HepG2 (cell line): ENCODE results near the gene C1QTNF6. TPM values are rescaled to one million over a fixed set of nuclear protein-coding genes. Genes with fewer than 3 reads are reported as not detected.

Experiments
- ATAC-seq: fragments of 200-7000 bp; cut with Tn5 transposase; 3 replicates; pipeline ENCODE4 v1.9.1; 2020; ENCODE audit warnings: mild to moderate bottlenecking, moderate library complexity
- BruUV-seq: library from RNA; stranded (reverse); fragments of 400-500 nt; replicated peaks from 2 replicates; lab custom pipeline; 2021; lab: Mats Ljungman, UMichigan
- CTCF ChIA-PET: fragments of 300-600 bp; formaldehyde crosslinking; extraction: SDS; loops from one replicate; lab custom pipeline; 2021; ENCODE audit warnings: low total read pairs, inconsistent platforms, low intra/inter-chr PET ratio; lab: Yijun Ruan, JAX
- POLR2A ChIA-PET: fragments of 350-600 bp; sonication (Branson Sonifier 250); formaldehyde crosslinking; loops from one replicate; lab custom pipeline; 2020; ENCODE audit warnings: antibody characterized with exemption, inconsistent platforms; lab: Yijun Ruan, JAX
- DNase-seq: peaks from one replicate; pipeline ENCODE4 v3.0.0-alpha.2; 2015; ENCODE audit warnings: low spot score
- FAIRE-seq: peaks from 3 replicates; lab custom pipeline; 2011; peaks lifted over from hg19 to GRCh38; lab: Jason Lieb, UNC
- H2AFZ ChIP-seq: one replicate; pipeline ENCODE4 v1.6.1; 2011; ENCODE audit warnings: low read length, inconsistent platforms
- H3K27ac ChIP-seq: fragments of 300-600 bp; 3 replicates; pipeline ENCODE4 v1.8.0; 2011; ENCODE audit warnings: mixed run types, mild to moderate bottlenecking, mixed read lengths, low read length, inconsistent platforms; ENCODE audit not compliant: insufficient read depth; ENCODE audit errors: extremely low read length
- H3K27me3 ChIP-seq, 2 experiments: fragments of 200-600 bp in 1 of 2; 2 replicates in 1 of 2; 3 replicates in 1 of 2; pipeline versions ENCODE4 v1.6.0 to v1.8.0; 2011; ENCODE audit warnings: low read length in 2 of 2, mild to moderate bottlenecking in 2 of 2, moderate library complexity in 2 of 2, inconsistent platforms in 1 of 2; ENCODE audit not compliant: insufficient read depth in 2 of 2, control insufficient read depth in 1 of 2
- H3K36me3 ChIP-seq, 2 experiments: fragments of 200-600 bp in 1 of 2; replicated peaks in 1 of 2; 2 replicates in 1 of 2; 3 replicates in 1 of 2; pipeline versions ENCODE4 v1.5.1 to v1.8.0; 2011; ENCODE audit warnings: low read length in 2 of 2, inconsistent platforms in 1 of 2; ENCODE audit not compliant: insufficient read depth in 2 of 2, control insufficient read depth in 1 of 2
- H3K4me1 ChIP-seq: 2 replicates; pipeline ENCODE4 v1.5.1; 2012; ENCODE audit warnings: low read length, inconsistent platforms; ENCODE audit not compliant: insufficient read depth
- H3K4me2 ChIP-seq: 2 replicates; pipeline ENCODE4 v1.6.0; 2011; ENCODE audit warnings: low read depth, low read length, inconsistent platforms
- H3K4me3 ChIP-seq, 3 experiments: fragments of 200-600 bp in 1 of 3; sonication (generic), shearing (Covaris generic) in 1 of 3; replicated peaks in 1 of 3; 2 replicates each; pipeline ENCODE4 v1.5.1; 2011 to 2016; ENCODE audit warnings: low read length in 3 of 3, inconsistent platforms in 2 of 3, low read depth in 2 of 3, mild to moderate bottlenecking in 2 of 3, control low read depth in 1 of 3, mixed read lengths in 1 of 3; ENCODE audit not compliant: insufficient read depth in 1 of 3
- H3K79me2 ChIP-seq: one replicate; pipeline ENCODE4 v1.6.1; 2011; ENCODE audit warnings: low read length, inconsistent platforms; ENCODE audit not compliant: insufficient read depth
- H3K9ac ChIP-seq: 2 replicates; pipeline ENCODE4 v1.6.0; 2011; ENCODE audit warnings: mild to moderate bottlenecking, low read depth, low read length, inconsistent platforms; ENCODE audit not compliant: insufficient read depth
- H3K9me3 ChIP-seq: 2 replicates; pipeline ENCODE4 v1.5.1; 2012; ENCODE audit warnings: mild to moderate bottlenecking, low read length
- H4K20me1 ChIP-seq: 2 replicates; pipeline ENCODE4 v1.6.0; 2011; ENCODE audit warnings: inconsistent platforms, mild to moderate bottlenecking, low read length, moderate library complexity; ENCODE audit not compliant: insufficient read depth
- BRD4 ChIP-seq: sonication (generic); formaldehyde crosslinking; IDR thresholded peaks from 2 replicates; pipeline ENCODE4 v1.4.0; 2020; ENCODE audit warnings: missing genetic modification reagents
- CCDC6 ChIP-seq: sonication (generic); formaldehyde crosslinking; IDR thresholded peaks from 2 replicates; pipeline ENCODE4 v1.8.1; 2022; ENCODE audit warnings: mild to moderate bottlenecking, missing genetic modification reagents, moderate library complexity
- GLI4 ChIP-seq: sonication (generic); formaldehyde crosslinking; IDR thresholded peaks from 2 replicates; pipeline ENCODE4 v1.5.1; 2020; ENCODE audit warnings: missing genetic modification reagents, mild to moderate bottlenecking, moderate library complexity, borderline replicate concordance
- HMG20A ChIP-seq: IDR thresholded peaks from 2 replicates; pipeline ENCODE4 v1.6.1; 2016; ENCODE audit warnings: borderline replicate concordance
- PCBP1 ChIP-seq: fragments of 200-400 bp; formaldehyde crosslinking; IDR thresholded peaks from 2 replicates; pipeline ENCODE4 v1.6.1; 2017; ENCODE audit warnings: mild to moderate bottlenecking, low read depth, low read length, borderline replicate concordance
- POLR2AphosphoS2 ChIP-seq: IDR thresholded peaks from 2 replicates; pipeline ENCODE4 v1.6.1; 2011; ENCODE audit warnings: low read depth, low read length, improper control_type of control experiment
- SOX13 ChIP-seq, 3 experiments: fragments of 450-650 bp in 1 of 3; sonication (generic) in 1 of 3; formaldehyde crosslinking in 1 of 3; IDR thresholded peaks in 2 of 3; conservative IDR thresholded peaks in 1 of 3; 2 replicates each; pipeline versions ENCODE4 v1.5.0 to v1.6.1; 2016 to 2020; ENCODE audit warnings: antibody characterized with exemption in 1 of 3, mild to moderate bottlenecking in 1 of 3, missing compliant biosample characterization in 1 of 3, missing genetic modification reagents in 1 of 3, moderate library complexity in 1 of 3
- XRCC5 ChIP-seq: fragments of 200-400 bp; formaldehyde crosslinking; optimal IDR thresholded peaks from 2 replicates; pipeline ENCODE3; 2017; ENCODE audit warnings: mild to moderate bottlenecking, low read length
- ZBTB49 ChIP-seq: sonication (generic); formaldehyde crosslinking; IDR thresholded peaks from 2 replicates; pipeline ENCODE4 v1.4.0; 2020; ENCODE audit warnings: missing genetic modification reagents, borderline replicate concordance
- ZNF264 ChIP-seq: sonication (generic); formaldehyde crosslinking; IDR thresholded peaks from 2 replicates; pipeline ENCODE4 v1.4.0; 2020; ENCODE audit warnings: missing genetic modification reagents
- WGBS: methylation state at CpG from one replicate; pipeline ENCODE4 v1.1.6; 2017; ENCODE audit warnings: low lambda C conversion rate; 5-methylcytosine and 5-hydroxymethylcytosine counted together
- in situ Hi-C: cut with HindIII; loops from 2 replicates; pipeline ENCODE4 v1.10.0; 2017; ENCODE audit warnings: low pct_unique_long_range_greater_than_20kb; ENCODE audit not compliant: extremely low pct_ligation_motif_present
- intact Hi-C: fragments of 100-400 bp; cut with micrococcal nuclease; formaldehyde crosslinking; loops from one replicate; pipeline ENCODE4 v1.10.0; 2022; ENCODE audit not compliant: unreplicated experiment
- polyA plus RNA-seq, 8 experiments: library from polyadenylated mRNA; depleted of rRNA in 3 of 8; stranded (reverse) in 7 of 8; unstranded in 1 of 8; fragments of >200 nt; fragmentation: Illumina TruSeq in 4 of 8; extraction: Trizol in 4 of 8; gene quantifications; 2 replicates each; pipeline versions ENCODE4 v1.2.1 to v1.2.3, GENCODE V29; 2011 to 2016; ENCODE audit warnings: low read depth in 4 of 8, missing spikeins in 1 of 8, mixed read lengths in 1 of 8; ENCODE audit not compliant: insufficient read depth in 1 of 8
- total RNA-seq, 5 experiments: library from RNA; depleted of rRNA; stranded (reverse); fragments of >200 nt; fragmentation: Illumina TruSeq; extraction: Trizol; gene quantifications; 2 replicates each; pipeline ENCODE4 v1.2.3, GENCODE V29; 2016; ENCODE audit warnings: low read depth in 1 of 5

Gene C1QTNF6
- total and polyA plus RNA-seq, 2 of the 13 experiments (the other 11 are each of a cell fraction or from before 2014, with no cell fraction given), result 2.7 to 6.9 TPM

GRCh38 chr22:37169947-37170688 lies 17.9 kb downstream of the C1QTNF6 start:
- H3K36me3 ChIP-seq, result no peaks in the 10 kb centered on the region
- ATAC-seq (no peak), FAIRE-seq (no peak), DNase-seq (no peak)
- POLR2A ChIA-PET, result interaction anchor here (0.7 kb wide), 1 partner anchor 27 kb away, joined by 3 read pairs; no protein-coding TSS in a partner anchor
- in situ Hi-C loops, result no loop called here
- intact Hi-C loops, result no loop called here
- no peak overlapping the region for H3K4me2 ChIP-seq
- peaks cover 1 to 20% of the 10 kb centered on the region in 2 experiments; a peak in 3 of 5 replicates for H3K27me3 ChIP-seq
- H4K20me1 ChIP-seq, result no peaks in the 10 kb centered on the region
- H3K27ac ChIP-seq, result no peak overlapping the region
- H3K4me1 ChIP-seq, result peaks cover 29% of the 10 kb centered on the region
- no peak overlapping the region for H3K9ac ChIP-seq
- H3K79me2 ChIP-seq, result no peaks in the 10 kb centered on the region
- no peaks in the 10 kb centered on the region for H3K9me3 ChIP-seq
- TF ChIP-seq BRD4, result no peak
- no peak overlapping the region for H2AFZ ChIP-seq
- CTCF ChIA-PET, result no interaction called here
- H3K4me3 ChIP-seq, result no peak overlapping the region
- no TSS peak for BruUV-seq
- 61% methylated on average over 6 of the region's 10 CpGs for WGBS

- Histone ChIP-seq H3K4me3 (no peak overlapping the region), H3K79me2 (no peaks in the 10 kb centered on the region), H4K20me1 (no peaks in the 10 kb centered on the region), H3K27ac (no peak overlapping the region), H3K9me3 (no peaks in the 10 kb centered on the region), H3K4me1 (peaks cover 29% of the 10 kb centered on the region), H2AFZ (no peak overlapping the region), H3K36me3 (no peaks in the 10 kb centered on the region), H3K9ac (no peak overlapping the region), H3K27me3 (peaks cover 1 to 20% of the 10 kb centered on the region in 2 experiments; a peak in 2 of 5 replicates), H3K4me2 (no peak overlapping the region)
- intact Hi-C loops (no loop called here), in situ Hi-C loops (no loop called here)
- no peak for DNase-seq
- BruUV-seq, result no TSS peak
- ChIA-PET CTCF (no interaction called here), POLR2A (no interaction called here)
- no peak for FAIRE-seq
- no peak for ATAC-seq
- 60% methylated on average over 8 of the region's 8 CpGs for WGBS
- TF ChIP-seq GLI4 (CRISPR knock-in tag) (no peak), CCDC6 (CRISPR knock-in tag) (no peak), ZBTB49 (no peak), SOX13 (IDR thresholded peaks at IDR 0.05) (no peak), SOX13 (CRISPR knock-in tag; conservative IDR thresholded peaks at IDR 0.05 in 1 of 2, IDR thresholded peaks at IDR 0.05 in 1 of 2) (no peak), ZNF264 (CRISPR knock-in tag) (no peak), XRCC5 (no peak), HMG20A (CRISPR knock-in tag) (no peak), PCBP1 (no peak), POLR2AphosphoS2 (no peak)
Observed at GRCh38 chr22:37169406-37169805, 18.6 kb downstream of the C1QTNF6 start.
